A549 (cell line): ENCODE measurements around the gene KRTAP10-2. TPM values are rescaled to one million over a fixed set of nuclear protein-coding genes. Genes with fewer than 3 reads are reported as not detected.

Experiments used
- ATAC-seq, 2 experiments: fragments of 200-7000 bp in 1 of 2; fragments of >200 bp in 1 of 2; cut with Nextera tagmentation in 1 of 2; cut with Tn5 transposase in 1 of 2; 3 replicates each; pipeline versions ENCODE4 v1.8.0 to v1.9.1; 2018 to 2020; ENCODE audit warnings: mild to moderate bottlenecking in 1 of 2, moderate library complexity in 1 of 2
- CTCF ChIA-PET: fragments of 300-600 bp; sonication (Branson Sonifier 250); formaldehyde crosslinking; extraction: SDS; loops from one replicate; lab custom pipeline; 2021; ENCODE audit warnings: antibody characterized with exemption, inconsistent platforms; lab: Yijun Ruan, JAX
- POLR2A ChIA-PET: fragments of 350-600 bp; formaldehyde crosslinking; extraction: SDS; loops from one replicate; lab custom pipeline; 2021; ENCODE audit warnings: antibody characterized with exemption, inconsistent platforms; lab: Yijun Ruan, JAX
- DNase-seq, 2 experiments: peaks; one replicate each; pipeline versions ENCODE4 v3.0.0 to v3.0.0-alpha.2; 2011 to 2016; ENCODE audit warnings: low read depth in 1 of 2, low spot score in 1 of 2
- FAIRE-seq: peaks from 2 replicates; lab custom pipeline; 2011; peaks lifted over from hg19 to GRCh38; lab: Jason Lieb, UNC
- H3K27ac ChIP-seq, 2 experiments: fragments of >200 bp; sonication (Bioruptor Twin); formaldehyde crosslinking; 3 replicates each; pipeline ENCODE4 v1.5.1; 2016 to 2017
- H3K4me1 ChIP-seq: fragments of >200 bp; sonication (Bioruptor Twin); formaldehyde crosslinking; 3 replicates; pipeline ENCODE4 v1.6.1; 2016
- H3K4me2 ChIP-seq: fragments of >200 bp; sonication (Bioruptor Twin); formaldehyde crosslinking; 3 replicates; pipeline ENCODE4 v1.6.1; 2016
- H3K4me3 ChIP-seq: fragments of >200 bp; sonication (Bioruptor Twin); formaldehyde crosslinking; 3 replicates; pipeline ENCODE4 v1.5.1; 2016
- H3K9me3 ChIP-seq: fragments of >200 bp; sonication (Bioruptor Twin); formaldehyde crosslinking; 3 replicates; pipeline ENCODE4 v1.6.1; 2016
- CEBPB ChIP-seq, 2 experiments: fragments of >200 bp in 1 of 2; sonication (Bioruptor Twin) in 1 of 2; formaldehyde crosslinking in 1 of 2; IDR thresholded peaks; 2 replicates each; pipeline ENCODE4 v1.6.1; 2012 to 2016
- CHD4 ChIP-seq: fragments of 200-600 bp; sonication (generic); IDR thresholded peaks from 2 replicates; pipeline ENCODE4 v1.6.1; 2016; ENCODE audit warnings: antibody characterized with exemption, mild to moderate bottlenecking, borderline replicate concordance
- CTCF ChIP-seq: fragments of >200 bp; sonication (Bioruptor Twin); formaldehyde crosslinking; IDR thresholded peaks from 3 replicates; pipeline ENCODE4 v1.5.1; 2016
- EHF ChIP-seq: fragments of 250-450 bp; sonication (Bioruptor Pico); IDR thresholded peaks from 2 replicates; pipeline ENCODE4 v1.5.0; 2020; ENCODE audit warnings: mild to moderate bottlenecking
- EHMT2 ChIP-seq: fragments of 200-600 bp; sonication (generic); IDR thresholded peaks from 2 replicates; pipeline ENCODE4 v1.6.1; 2016; ENCODE audit warnings: antibody characterized with exemption, low read depth, mild to moderate bottlenecking, moderate library complexity
- ELK1 ChIP-seq: fragments of 150-350 bp; IDR thresholded peaks from 2 replicates; pipeline ENCODE4 v1.6.1; 2014; ENCODE audit warnings: low read depth, mild to moderate bottlenecking, low read length
- EP300 ChIP-seq, 2 experiments: fragments of >200 bp; sonication (Bioruptor Twin); formaldehyde crosslinking; IDR thresholded peaks; 2 replicates in 1 of 2; 3 replicates in 1 of 2; pipeline ENCODE4 v1.6.1; 2016 to 2017
- ESRRA ChIP-seq: fragments of 150-350 bp; IDR thresholded peaks from 2 replicates; pipeline ENCODE4 v1.6.1; 2014; ENCODE audit warnings: mild to moderate bottlenecking, low read length, borderline replicate concordance
- FOSL2 ChIP-seq, 2 experiments: fragments of 450-650 bp in 1 of 2; fragments of >200 bp in 1 of 2; sonication (Bioruptor Twin) in 1 of 2; formaldehyde crosslinking; IDR thresholded peaks; 2 replicates each; pipeline versions ENCODE4 v1.5.0 to v1.6.1; 2016 to 2020; ENCODE audit warnings: mild to moderate bottlenecking in 1 of 2, moderate library complexity in 1 of 2
- HEYL ChIP-seq: fragments of 250-450 bp; sonication (Bioruptor Pico); IDR thresholded peaks from 2 replicates; pipeline ENCODE4 v1.8.0; 2021; ENCODE audit warnings: mild to moderate bottlenecking, moderate library complexity
- HOXB5 ChIP-seq: fragments of 250-450 bp; sonication (Bioruptor Pico); IDR thresholded peaks from 2 replicates; pipeline ENCODE4 v1.5.0; 2020; ENCODE audit warnings: mild to moderate bottlenecking, moderate library complexity
- JUNB ChIP-seq: fragments of >200 bp; sonication (Bioruptor Twin); formaldehyde crosslinking; IDR thresholded peaks from 2 replicates; pipeline ENCODE4 v1.6.1; 2016
- KDM5A ChIP-seq: fragments of 200-600 bp; sonication (generic); IDR thresholded peaks from 2 replicates; pipeline ENCODE4 v1.6.1; 2016; ENCODE audit warnings: antibody characterized with exemption, mild to moderate bottlenecking
- MAZ ChIP-seq: fragments of 150-350 bp; IDR thresholded peaks from 2 replicates; pipeline ENCODE4 v1.6.1; 2014; ENCODE audit warnings: antibody characterized with exemption, low read depth, low read length, borderline replicate concordance
- NFE2L2 ChIP-seq: fragments of 150-350 bp; conservative IDR thresholded peaks from 2 replicates; pipeline ENCODE4 v1.6.1; 2014; ENCODE audit warnings: low read length
- NPAS2 ChIP-seq: fragments of 250-450 bp; sonication (Bioruptor Pico); IDR thresholded peaks from 2 replicates; pipeline ENCODE4 v1.8.0; 2022; ENCODE audit warnings: mild to moderate bottlenecking, moderate library complexity, borderline replicate concordance
- PBX3 ChIP-seq: IDR thresholded peaks from 2 replicates; pipeline ENCODE4 v1.6.1; 2012
- PHF8 ChIP-seq: fragments of 200-600 bp; sonication (generic); IDR thresholded peaks from 2 replicates; pipeline ENCODE4 v1.6.1; 2016; ENCODE audit warnings: low read depth, mild to moderate bottlenecking, antibody characterized with exemption, moderate library complexity, borderline replicate concordance
- TP53 ChIP-seq: fragments of 250-450 bp; sonication (Bioruptor Pico); IDR thresholded peaks from 2 replicates; pipeline ENCODE4 v1.5.0; 2021; ENCODE audit warnings: mild to moderate bottlenecking, moderate library complexity
- ZFP36 ChIP-seq: fragments of 450-650 bp; IDR thresholded peaks from 2 replicates; pipeline ENCODE4 v1.6.1; 2014; ENCODE audit warnings: borderline replicate concordance; ENCODE audit not compliant: partially characterized antibody
- WGBS: methylation state at CpG from one replicate; pipeline ENCODE4 v1.1.6; 2017; ENCODE audit errors: missing lambda C conversion rate; 5-methylcytosine and 5-hydroxymethylcytosine counted together
- polyA plus RNA-seq, 4 experiments: library from polyadenylated mRNA; depleted of rRNA in 3 of 4; stranded (reverse); fragments of >200 nt; fragmentation: RNase III in 1 of 4; extraction: RNeasy Plus Mini Kit Qiagen cat#74134 plus additional on column Dnase treatment in 1 of 4; gene quantifications; 2 replicates in 3 of 4; 3 replicates in 1 of 4; pipeline ENCODE4 v1.2.3, GENCODE V29; 2011 to 2017

KRTAP10-2 gene
- polyA plus RNA-seq, 2 of the 4 experiments (the other 2 are of a cell fraction) = not detected

GRCh38 chr21:44510109-44510507 lies 41.2 kb downstream of the KRTAP10-2 start:
- 17% methylated on average over 2 of the region's 18 CpGs for WGBS
- no peak for ATAC-seq
- FAIRE-seq = no peak
- Histone ChIP-seq H3K4me1 (no peaks in the 10 kb centered on the region), H3K9me3 (no peaks in the 10 kb centered on the region), H3K4me2 (no peak overlapping the region), H3K4me3 (no peak overlapping the region), H3K27ac (no peak overlapping the region)
- CTCF ChIA-PET = interaction anchor here (0.7 to 2.4 kb wide), 17 partner anchors 8 to 619 kb away, joined by 3 to 14 read pairs (median 4); no protein-coding TSS in a partner anchor
- DNase-seq = no peak
- TF ChIP-seq ESRRA (no peak), ELK1 (no peak), PHF8 (no peak), HOXB5 (no peak), PBX3 (no peak), CEBPB (IDR thresholded peaks at IDR 0.05) (no peak), KDM5A (no peak), JUNB (no peak), EP300 (IDR thresholded peaks at IDR 0.05) (no peak), EHF (CRISPR knock-in tag) (no peak), MAZ (no peak)
- POLR2A ChIA-PET = no interaction called here

GRCh38 chr21:44509539-44509938 lies 41.8 kb downstream of the KRTAP10-2 start:
- WGBS = 72% methylated on average over 12 of the region's 12 CpGs
- DNase-seq = peak in 1 of 2 experiments; percentile 39
- CTCF ChIA-PET = interaction anchor here (0.6 to 2.4 kb wide), 17 partner anchors 8 to 619 kb away, joined by 3 to 14 read pairs (median 4); no protein-coding TSS in a partner anchor

GRCh38 chr21:44508711-44509445 lies 42.4 kb downstream of the KRTAP10-2 start:
- TF ChIP-seq TP53 (CRISPR knock-in tag) (no peak), JUNB (no peak), EHMT2 (no peak), FOSL2 (IDR thresholded peaks at IDR 0.05) (no peak), FOSL2 (CRISPR knock-in tag; IDR thresholded peaks at IDR 0.05) (no peak), NFE2L2 (no peak), CEBPB (IDR thresholded peaks at IDR 0.05) (no peak), CHD4 (no peak), CTCF (no peak), NPAS2 (CRISPR knock-in tag) (no peak)
- no peaks in the 10 kb centered on the region for H3K4me1 ChIP-seq
- POLR2A ChIA-PET = no interaction called here
- H3K9me3 ChIP-seq = no peaks in the 10 kb centered on the region
- H3K27ac ChIP-seq = no peak overlapping the region
- WGBS = 83% methylated on average over 19 of the region's 30 CpGs
- H3K4me2 ChIP-seq = no peak overlapping the region
- no peak for DNase-seq
- no peak for FAIRE-seq
- no peak overlapping the region for H3K4me3 ChIP-seq
- ATAC-seq = no peak
- CTCF ChIA-PET = interaction anchor here (0.6 to 2.4 kb wide), 4 partner anchors 234 to 285 kb away, joined by 3 to 14 read pairs (median 3); no protein-coding TSS in a partner anchor

More at GRCh38 chr21:44509539-44509938, 41.8 kb downstream of the KRTAP10-2 start:
- no peak for FAIRE-seq
- no peak overlapping the region for H3K27ac ChIP-seq
- no peak overlapping the region for H3K4me3 ChIP-seq
- no peaks in the 10 kb centered on the region for H3K4me1 ChIP-seq
- POLR2A ChIA-PET = no interaction called here
- TF ChIP-seq ZFP36 (peak; percentile 77), HEYL (no peak)
- TF ChIP-seq, all 56 proteins: peak for 1
- H3K4me2 ChIP-seq = no peak overlapping the region
- no peaks in the 10 kb centered on the region for H3K9me3 ChIP-seq
- ATAC-seq = peak; percentile 65 to 73; a peak in 5 of 6 replicates
